Natural killer cell (primary cell): ENCODE results near the gene RTL1. TPM values are rescaled to one million over a fixed set of nuclear protein-coding genes. Genes with fewer than 3 reads are reported as not detected.

Source experiments
- ATAC-seq, 3 donors: fragments of 150-1000 bp in 2 of 3; fragments of 200-7000 bp in 1 of 3; cut with Tn5 transposase; 1 replicate in 1 of 3; 2 replicates in 2 of 3; pipeline ENCODE4 v1.10.0; 2021; ENCODE audit warnings: mild to moderate bottlenecking in 2 of 3, moderate library complexity in 2 of 3
- DNase-seq, 2 donors: peaks; one replicate each; pipeline versions ENCODE4 v3.0.0 to v3.0.0-alpha.2; 2013 to 2021; ENCODE audit warnings: mixed read lengths in 1 of 2
- H3K27ac ChIP-seq: one replicate; pipeline ENCODE4 v1.5.1; 2013; ENCODE audit warnings: mild to moderate bottlenecking, low read length
- H3K27me3 ChIP-seq: one replicate; pipeline ENCODE4 v1.6.1; 2013; ENCODE audit warnings: low read length; ENCODE audit not compliant: control insufficient read depth, insufficient read depth
- H3K36me3 ChIP-seq: one replicate; pipeline ENCODE4 v1.6.1; 2013; ENCODE audit warnings: low read length; ENCODE audit not compliant: control insufficient read depth, insufficient read depth
- H3K4me1 ChIP-seq: one replicate; pipeline ENCODE4 v1.6.1; 2013; ENCODE audit warnings: low read length; ENCODE audit not compliant: control insufficient read depth, insufficient read depth
- H3K4me3 ChIP-seq: one replicate; pipeline ENCODE4 v1.5.1; 2013; ENCODE audit warnings: low read length
- H3K9me3 ChIP-seq: one replicate; pipeline ENCODE4 v1.6.1; 2013; ENCODE audit warnings: low read length; ENCODE audit not compliant: control insufficient read depth, insufficient read depth
- H3K27ac Mint-ChIP-seq, 2 donors: one replicate each; pipeline ENCODE4 v1.8.0; 2022; ENCODE audit warnings: mild to moderate bottlenecking in 2 of 2, mixed read lengths in 2 of 2, moderate library complexity in 1 of 2
- H3K27me3 Mint-ChIP-seq, 2 donors: one replicate each; pipeline ENCODE4 v1.8.0; 2022; ENCODE audit warnings: low read depth in 2 of 2, mixed read lengths in 2 of 2
- H3K36me3 Mint-ChIP-seq: one replicate; pipeline ENCODE4 v1.8.0; 2022; ENCODE audit warnings: mixed read lengths
- H3K4me1 Mint-ChIP-seq, 2 donors: one replicate each; pipeline ENCODE4 v1.8.0; 2022; ENCODE audit warnings: mixed read lengths in 2 of 2
- H3K4me3 Mint-ChIP-seq: one replicate; pipeline ENCODE4 v1.8.0; 2022; ENCODE audit warnings: mild to moderate bottlenecking, moderate library complexity, mixed read lengths
- H3K9me3 Mint-ChIP-seq, 2 donors: one replicate each; pipeline ENCODE4 v1.8.0; 2022; ENCODE audit warnings: mixed read lengths in 2 of 2
- CTCF ChIP-seq: fragments of 200-600 bp; IDR thresholded peaks from one replicate; pipeline ENCODE4 v1.8.0; 2022; ENCODE audit warnings: antibody characterized with exemption
- WGBS: methylation state at CpG from one replicate; pipeline ENCODE4 v1.1.7; 2013; ENCODE audit warnings: missing lambda C conversion rate; ENCODE audit not compliant: insufficient coverage; 5-methylcytosine and 5-hydroxymethylcytosine counted together
- intact Hi-C: fragments of 100-400 bp; cut with micrococcal nuclease; formaldehyde crosslinking; loops from one replicate; pipeline ENCODE4 v1.14.2; 2022
- total RNA-seq, 4 donors: library from RNA; stranded (reverse); fragments of 120-200 nt in 1 of 4; gene quantifications; one replicate each; pipeline versions ENCODE4 v1.2.3 to v1.2.4, GENCODE V29; 2013 to 2022

Gene RTL1
- total RNA-seq, 3 donors from 2014 or later (not counting 1 experiment from before 2014, with no cell fraction given) = not detected

DNA sequence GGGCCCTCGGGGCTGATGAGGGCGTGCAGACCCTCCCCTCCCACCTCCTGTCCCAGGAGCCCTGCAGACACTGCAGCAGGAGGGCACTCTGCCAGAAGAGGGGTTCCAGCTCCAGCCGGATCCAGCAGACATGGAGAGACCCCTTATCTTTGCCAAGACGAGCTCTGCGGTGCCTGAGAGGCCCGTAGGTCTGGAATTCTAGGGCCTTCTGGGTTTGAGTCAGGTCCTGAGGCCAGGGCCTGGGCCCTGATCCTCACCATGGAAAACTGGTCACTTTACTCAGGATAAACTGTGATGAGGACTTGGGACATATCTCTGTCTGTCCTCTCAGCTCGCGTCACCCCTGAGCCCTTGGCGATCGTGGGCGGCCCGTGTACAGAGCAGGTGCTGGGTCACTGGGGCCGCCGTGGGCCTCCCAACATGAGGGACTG lies 63.8 kb downstream of the RTL1 start:
- no peak overlapping the region for H3K4me3 ChIP-seq
- Mint-ChIP-seq H3K27ac (no peak overlapping the region), H3K4me1 (no peaks in the 10 kb centered on the region), H3K9me3 (no peaks in the 10 kb centered on the region), H3K27me3 (no peaks in the 10 kb centered on the region), H3K36me3 (no peaks in the 10 kb centered on the region), H3K4me3 (no peak overlapping the region)
- DNase-seq (no peak), ATAC-seq (no peak)
- H3K9me3 ChIP-seq = no peaks in the 10 kb centered on the region
- H3K27me3 ChIP-seq = no peaks in the 10 kb centered on the region
- H3K27ac ChIP-seq = no peak overlapping the region
- WGBS = 88% methylated on average over 14 of the region's 14 CpGs
- intact Hi-C loops = no loop called here
- H3K36me3 ChIP-seq = no peaks in the 10 kb centered on the region
- TF ChIP-seq CTCF = no peak
- no peaks in the 10 kb centered on the region for H3K4me1 ChIP-seq

- 65% methylated on average over 4 of the region's 4 CpGs for WGBS
- no peaks in the 10 kb centered on the region for H3K36me3 ChIP-seq
- Mint-ChIP-seq H3K4me1 (no peaks in the 10 kb centered on the region), H3K36me3 (no peaks in the 10 kb centered on the region), H3K27ac (no peak overlapping the region), H3K27me3 (no peaks in the 10 kb centered on the region), H3K9me3 (no peaks in the 10 kb centered on the region), H3K4me3 (no peak overlapping the region)
- ATAC-seq (no peak), DNase-seq (no peak)
- H3K9me3 ChIP-seq = no peaks in the 10 kb centered on the region
- H3K4me3 ChIP-seq = no peak overlapping the region
- no peaks in the 10 kb centered on the region for H3K4me1 ChIP-seq
- no peak overlapping the region for H3K27ac ChIP-seq
- H3K27me3 ChIP-seq = no peaks in the 10 kb centered on the region
- no peak for TF ChIP-seq CTCF
- intact Hi-C loops = no loop called here
These were observed 64.3 kb downstream of the RTL1 start for GRCh38 chr14:100839315-100839585.

- H3K4me1 Mint-ChIP-seq = no peaks in the 10 kb centered on the region
- WGBS = 84% methylated on average over 14 of the region's 14 CpGs
These were observed 64.8 kb downstream of the RTL1 start for GRCh38 chr14:100838493-100839314.

More at GRCh38 chr14:100838493-100839314, 64.8 kb downstream of the RTL1 start:
- Mint-ChIP-seq H3K9me3 (no peaks in the 10 kb centered on the region), H3K27me3 (no peaks in the 10 kb centered on the region), H3K36me3 (no peaks in the 10 kb centered on the region), H3K4me3 (no peak overlapping the region), H3K27ac (no peak overlapping the region)
- H3K27me3 ChIP-seq = no peaks in the 10 kb centered on the region
- no peaks in the 10 kb centered on the region for H3K36me3 ChIP-seq
- DNase-seq (no peak), ATAC-seq (no peak)
- TF ChIP-seq CTCF = no peak
- intact Hi-C loops = no loop called here
- H3K4me1 ChIP-seq = no peaks in the 10 kb centered on the region
- no peaks in the 10 kb centered on the region for H3K9me3 ChIP-seq
- no peak overlapping the region for H3K27ac ChIP-seq
- no peak overlapping the region for H3K4me3 ChIP-seq
